Adrenal gland (tissue), 12 donors: ENCODE results near the gene ANTKMT. TPM values are rescaled to one million over a fixed set of nuclear protein-coding genes. Genes with fewer than 3 reads are reported as not detected.

Experiments
- DNase-seq, 7 donors: peaks; one replicate each; pipeline ENCODE4 v3.0.0-alpha.2; 2019 to 2020
- H3K27ac ChIP-seq, 5 donors: fragments of 200-600 bp; sonication (generic) in 4 of 5; 1 replicate in 3 of 5; 2 replicates in 2 of 5; pipeline versions ENCODE4 v1.5.1 to v1.8.0; 2016 to 2020; ENCODE audit warnings: mild to moderate bottlenecking in 1 of 5
- H3K27me3 ChIP-seq: fragments of 200-600 bp; 2 replicates; pipeline ENCODE4 v1.8.0; 2021
- H3K36me3 ChIP-seq, 2 donors: fragments of 200-600 bp; replicated peaks in 1 of 2; 1 replicate in 1 of 2; 2 replicates in 1 of 2; pipeline versions ENCODE4 v1.5.1 to v1.8.0; 2018 to 2022
- H3K4me1 ChIP-seq, 2 donors: fragments of 200-600 bp; replicated peaks in 1 of 2; 1 replicate in 1 of 2; 2 replicates in 1 of 2; pipeline versions ENCODE4 v1.5.1 to v1.8.0; 2018 to 2021
- H3K4me3 ChIP-seq, 4 donors: fragments of 200-600 bp; sonication (generic) in 3 of 4; one replicate each; pipeline ENCODE4 v1.5.1; 2016 to 2018
- H3K9me3 ChIP-seq, 3 donors: fragments of 200-600 bp; sonication (generic) in 1 of 3; replicated peaks in 1 of 3; 1 replicate in 2 of 3; 2 replicates in 1 of 3; pipeline versions ENCODE4 v1.5.1 to v1.8.0; 2016 to 2021
- CTCF ChIP-seq, 6 experiments: fragments of 450-650 bp in 4 of 6; fragments of 200-600 bp in 2 of 6; sonication (generic) in 1 of 6; IDR thresholded peaks; 1 replicate in 5 of 6; 2 replicates in 1 of 6; pipeline versions ENCODE4 v1.5.1 to v1.8.0; 2016 to 2021; ENCODE audit warnings: antibody characterized with exemption in 6 of 6, mild to moderate bottlenecking in 2 of 6, moderate library complexity in 1 of 6
- POLR2A ChIP-seq, 2 donors: fragments of 450-650 bp; IDR thresholded peaks; one replicate each; pipeline ENCODE4 v1.6.1; 2017; ENCODE audit warnings: antibody characterized with exemption in 2 of 2, mild to moderate bottlenecking in 2 of 2, moderate library complexity in 1 of 2
- WGBS, 4 donors: extraction: QIAGEN DNeasy Blood & Tissue Kit in 2 of 4; methylation state at CpG; one replicate each; pipeline versions ENCODE4 v1.1.5 to v1.1.7; 2013 to 2017; 5-methylcytosine and 5-hydroxymethylcytosine counted together
- intact Hi-C, 2 donors: fragments of 100-400 bp; cut with DNase I; formaldehyde crosslinking; loops; one replicate each; pipeline versions ENCODE4 v1.14.1 to v1.15.0; 2022 to 2023
- polyA plus RNA-seq, 3 donors: library from polyadenylated mRNA; stranded (reverse); fragments of 200-250 nt in 2 of 3; fragments of 350-450 nt in 1 of 3; fragmentation: Illumina TruSeq in 1 of 3; extraction: RNeasy Lipid Tissue Mini Kit (QIAGEN cat#74804) in 1 of 3; gene quantifications; one replicate each; pipeline ENCODE4 v1.2.3, GENCODE V29; 2013 to 2014
- total RNA-seq, 9 donors: library from RNA; depleted of rRNA in 4 of 9; stranded (reverse); fragments of >200 nt in 4 of 9; fragments of 120-200 nt in 1 of 9; fragmentation: NEBNext Ultra II Directional in 1 of 9; extraction: Animal tissue kit (Norgen Biotek cat#: 25700) in 1 of 9; gene quantifications; one replicate each; pipeline versions ENCODE4 v1.1.0 to v1.2.4, GENCODE V29; 2013 to 2023
- donor health status: healthy with polysubstance abuse.
- donor health status: Bipolar disorder and iron deficiency.
- donor health status: DM: yes; HTN: yes; CAD: no.
- donor health status: DM: no; HTN: no; CAD: no.
- donor health status: DM: no; HTN: no; CAD: no.
- donor health status: DM: yes; HTN: yes; CAD: no.

ANTKMT gene
- total and polyA plus RNA-seq, 12 donors = 0.48 to 127 (median 64.1) TPM

GRCh38 chr16:694863-695354, 26.0 kb upstream of the ANTKMT start:
- no peak for TF ChIP-seq POLR2A (IDR thresholded peaks at IDR 0.05)
- TF ChIP-seq CTCF (IDR thresholded peaks at IDR 0.05) = no peak
- peak overlapping the region in 1 of 5 donors; percentile 52 for H3K27ac ChIP-seq
- peaks cover 29% of the 10 kb centered on the region for H3K27me3 ChIP-seq
- H3K4me1 ChIP-seq = peaks cover 0 to 8% of the 10 kb centered on the region in 2 donors
- H3K36me3 ChIP-seq = no peaks in the 10 kb centered on the region
- DNase-seq = no peak
- H3K9me3 ChIP-seq = no peaks in the 10 kb centered on the region
- intact Hi-C loops = no loop called here
- 0 to 5% (median 3%) methylated on average over 5 to 37 of the region's 37 CpGs; no CpG with 5 or more reads in 1 of the 4 donors for WGBS, 4 donors
- peak overlapping the region in 1 of 4 donors; percentile 41 for H3K4me3 ChIP-seq

- no peaks in the 10 kb centered on the region for H3K36me3 ChIP-seq
- H3K27ac ChIP-seq = peak overlapping the region in 2 of 5 donors; percentile 34 to 52
- 0 to 13% (median 3%) methylated on average over 3 to 71 of the region's 71 CpGs for WGBS, 4 donors
- H3K4me1 ChIP-seq = peaks cover 0 to 10% of the 10 kb centered on the region in 2 donors
- H3K4me3 ChIP-seq = peak overlapping the region in 1 of 4 donors; percentile 41
- DNase-seq = peak in 6 of 7 donors; percentile 57 to 90 (median 62)
- H3K9me3 ChIP-seq = no peaks in the 10 kb centered on the region
- H3K27me3 ChIP-seq = peaks cover 35% of the 10 kb centered on the region
- TF ChIP-seq CTCF (IDR thresholded peaks at IDR 0.05) (no peak), POLR2A (IDR thresholded peaks at IDR 0.05) (no peak)
- intact Hi-C loops = no loop called here
These were observed 25.4 kb upstream of the ANTKMT start for GRCh38 chr16:695355-696089.

- DNase-seq = no peak
- H3K27ac ChIP-seq = no peak overlapping the region
- peaks cover 61% of the 10 kb centered on the region for H3K27me3 ChIP-seq
- no peaks in the 10 kb centered on the region for H3K9me3 ChIP-seq
- H3K4me1 ChIP-seq = peaks cover 4 to 14% of the 10 kb centered on the region in 2 donors
- 58 to 72% (median 67%) methylated on average over 13 to 19 of the region's 19 CpGs for whole genome bisulfite sequencing, 4 donors
- intact Hi-C loops = no loop called here
- no peak overlapping the region for H3K4me3 ChIP-seq
- no peaks in the 10 kb centered on the region for H3K36me3 ChIP-seq
- TF ChIP-seq CTCF (IDR thresholded peaks at IDR 0.05) (no peak), POLR2A (IDR thresholded peaks at IDR 0.05) (no peak)
These were observed 21.9 kb upstream of the ANTKMT start for GRCh38 chr16:698911-699671.
